ELF-1 (cell line): ENCODE measurements around the gene HSPBP1.

Source experiments
- DNase-seq: peaks from one replicate; pipeline ENCODE4 v3.0.0-alpha.2; 2016; ENCODE audit warnings: low read depth, low spot score

HSPBP1 gene

DNA sequence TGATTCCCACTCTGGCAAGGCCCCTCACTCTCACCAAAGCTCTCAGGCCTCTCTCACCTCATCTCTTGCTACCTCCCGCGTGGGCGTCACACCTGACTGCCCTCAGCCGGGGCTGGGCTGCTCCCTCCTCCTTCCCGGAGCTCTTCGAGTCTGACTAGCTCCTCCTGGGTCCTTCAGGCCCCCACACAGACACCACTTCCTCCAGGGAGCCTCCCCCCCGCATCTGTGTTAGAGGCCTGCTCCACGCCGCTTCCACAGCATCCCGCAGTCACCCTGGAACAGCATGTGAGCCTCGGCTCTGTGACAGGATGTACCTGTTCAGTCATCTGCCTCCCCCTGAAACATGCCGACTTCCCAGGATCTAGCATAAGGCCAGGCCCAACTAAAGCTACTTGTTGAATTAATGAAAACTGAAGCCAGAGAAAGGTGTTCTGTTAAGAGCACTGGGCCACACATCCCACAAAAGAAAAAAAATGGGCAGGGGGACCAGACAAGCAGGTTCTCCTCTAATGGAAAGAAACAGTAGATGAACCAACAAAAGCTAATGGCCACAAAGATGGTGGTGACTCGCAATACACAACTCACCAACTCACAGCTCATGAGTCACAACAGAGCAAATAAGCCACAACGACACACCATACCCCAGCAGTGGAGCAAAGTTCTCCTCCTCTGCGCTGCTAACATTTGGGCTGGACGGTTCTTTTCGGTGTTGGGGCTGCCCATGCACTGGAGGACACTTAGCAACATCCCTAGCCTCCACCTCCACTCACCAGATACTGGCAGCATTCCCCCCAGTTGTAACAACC lies 24.1 kb downstream of the HSPBP1 start:
- DNase-seq: no peak

DNA sequence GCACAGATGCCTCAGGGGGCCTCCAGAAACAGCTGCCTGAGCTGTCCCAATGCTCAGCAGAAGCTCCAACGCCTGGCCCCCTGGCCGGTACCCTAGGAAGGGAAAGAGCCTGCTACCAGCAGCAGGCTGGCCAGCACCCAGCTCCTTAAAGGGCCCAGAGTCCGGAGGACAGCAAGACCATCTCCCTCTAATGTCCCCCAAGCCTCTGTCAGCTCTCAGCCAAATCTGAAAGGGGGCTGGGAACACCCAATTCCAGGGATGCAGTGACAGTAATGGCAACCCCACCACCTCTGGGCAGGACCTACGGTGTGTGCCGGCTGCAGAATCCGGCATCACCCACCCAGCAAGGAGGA lies 25.3 kb downstream of the HSPBP1 start:
- DNase-seq: no peak

GRCh38 chr19:55253842-55254624 lies 25.9 kb downstream of the HSPBP1 start:
- DNase-seq: no peak

DNA sequence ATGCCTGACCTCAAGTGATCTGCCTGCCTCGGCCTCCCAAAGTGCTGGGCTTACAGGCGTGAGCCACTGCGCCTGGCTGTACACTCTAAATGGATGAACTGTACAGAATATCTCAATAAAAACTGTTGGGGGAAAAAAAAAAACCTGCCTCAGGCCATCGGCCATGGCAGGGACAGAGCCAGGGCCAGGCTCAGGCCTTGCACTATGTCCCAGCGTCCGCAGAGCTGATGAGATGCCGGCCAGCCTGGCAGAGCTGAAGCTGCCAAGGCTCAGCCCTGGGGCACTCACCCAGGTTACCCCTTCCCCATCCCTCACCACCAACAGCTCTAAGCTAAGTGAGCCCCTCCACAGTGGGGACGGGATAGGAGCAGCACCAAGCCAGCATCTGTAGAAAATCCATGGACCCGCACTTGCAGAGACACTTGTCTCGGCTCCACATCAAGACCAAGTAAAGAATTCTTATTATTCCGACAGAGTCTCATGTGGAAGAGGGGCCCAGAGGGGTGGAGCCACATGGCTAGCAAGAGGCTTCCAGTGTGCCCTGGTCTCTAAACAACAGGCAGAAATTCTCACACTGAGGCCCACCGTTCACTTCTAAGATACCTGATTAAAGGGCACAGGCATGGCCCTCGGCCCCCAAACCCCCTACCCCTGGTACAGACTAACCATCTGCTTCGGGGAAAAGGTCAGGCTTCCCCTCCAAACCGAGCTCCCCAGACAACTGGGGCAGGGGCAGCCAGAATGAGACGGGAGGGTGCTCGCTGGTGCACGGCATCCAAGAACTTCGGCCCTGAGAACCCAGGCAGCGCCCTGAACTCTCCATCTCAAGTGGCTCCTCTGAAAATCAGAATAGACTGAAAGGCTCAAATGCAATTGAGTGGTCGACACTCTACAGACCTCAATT lies 26.9 kb downstream of the HSPBP1 start:
- no peak for DNase-seq

GRCh38 chr19:55251341-55252081 lies 28.4 kb downstream of the HSPBP1 start:
- DNase-seq: no peak

GRCh38 chr19:55250262-55251036 lies 29.5 kb downstream of the HSPBP1 start:
- DNase-seq: no peak

DNA sequence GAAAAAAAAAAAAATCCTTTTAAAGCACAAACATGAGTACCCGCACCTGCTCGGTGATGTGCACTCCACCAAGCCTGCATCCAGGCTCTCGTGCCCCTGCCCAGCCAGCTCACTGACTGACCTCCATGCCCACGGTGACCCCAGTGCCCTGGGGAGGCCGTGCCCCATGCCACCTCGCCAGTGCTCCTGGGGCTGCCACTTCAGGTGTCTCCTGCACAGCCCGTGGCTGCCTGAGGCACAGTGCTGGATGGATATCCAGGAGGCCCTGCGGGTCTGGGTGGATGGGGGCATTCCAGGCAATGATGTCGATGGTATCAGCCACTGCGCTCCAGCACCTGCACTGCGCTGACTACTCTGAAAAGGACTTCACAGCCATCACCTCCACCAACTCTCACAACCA lies 30.1 kb downstream of the HSPBP1 start:
- no peak for DNase-seq

- no peak for DNase-seq
These were observed 31.2 kb downstream of the HSPBP1 start for GRCh38 chr19:55248704-55249103.

- DNase-seq: no peak
These were observed 31.7 kb downstream of the HSPBP1 start for GRCh38 chr19:55248166-55248675.

DNA sequence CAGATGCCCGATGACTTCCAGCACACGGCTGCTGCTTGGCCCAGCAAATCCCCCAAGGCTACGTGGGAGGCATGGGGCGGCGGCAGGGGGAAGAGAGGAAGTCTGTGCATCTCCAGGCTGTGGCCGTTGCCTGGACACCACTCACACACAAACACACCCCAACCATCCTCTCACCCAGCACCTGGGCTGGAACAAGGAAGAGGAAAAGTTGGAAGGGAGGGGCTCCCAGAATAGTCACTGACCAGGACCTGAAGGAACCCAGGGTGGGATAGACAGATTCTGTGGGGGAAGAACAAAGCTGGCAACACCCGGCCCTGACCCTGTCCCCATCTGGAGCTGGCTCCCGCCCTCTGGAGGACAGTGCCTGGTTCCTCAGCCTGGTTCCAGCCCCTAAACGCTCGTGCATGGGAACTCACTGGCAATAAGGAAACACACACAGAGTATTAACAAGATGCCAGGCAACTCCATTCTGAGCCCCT lies 32.2 kb downstream of the HSPBP1 start:
- no peak for DNase-seq

DNA sequence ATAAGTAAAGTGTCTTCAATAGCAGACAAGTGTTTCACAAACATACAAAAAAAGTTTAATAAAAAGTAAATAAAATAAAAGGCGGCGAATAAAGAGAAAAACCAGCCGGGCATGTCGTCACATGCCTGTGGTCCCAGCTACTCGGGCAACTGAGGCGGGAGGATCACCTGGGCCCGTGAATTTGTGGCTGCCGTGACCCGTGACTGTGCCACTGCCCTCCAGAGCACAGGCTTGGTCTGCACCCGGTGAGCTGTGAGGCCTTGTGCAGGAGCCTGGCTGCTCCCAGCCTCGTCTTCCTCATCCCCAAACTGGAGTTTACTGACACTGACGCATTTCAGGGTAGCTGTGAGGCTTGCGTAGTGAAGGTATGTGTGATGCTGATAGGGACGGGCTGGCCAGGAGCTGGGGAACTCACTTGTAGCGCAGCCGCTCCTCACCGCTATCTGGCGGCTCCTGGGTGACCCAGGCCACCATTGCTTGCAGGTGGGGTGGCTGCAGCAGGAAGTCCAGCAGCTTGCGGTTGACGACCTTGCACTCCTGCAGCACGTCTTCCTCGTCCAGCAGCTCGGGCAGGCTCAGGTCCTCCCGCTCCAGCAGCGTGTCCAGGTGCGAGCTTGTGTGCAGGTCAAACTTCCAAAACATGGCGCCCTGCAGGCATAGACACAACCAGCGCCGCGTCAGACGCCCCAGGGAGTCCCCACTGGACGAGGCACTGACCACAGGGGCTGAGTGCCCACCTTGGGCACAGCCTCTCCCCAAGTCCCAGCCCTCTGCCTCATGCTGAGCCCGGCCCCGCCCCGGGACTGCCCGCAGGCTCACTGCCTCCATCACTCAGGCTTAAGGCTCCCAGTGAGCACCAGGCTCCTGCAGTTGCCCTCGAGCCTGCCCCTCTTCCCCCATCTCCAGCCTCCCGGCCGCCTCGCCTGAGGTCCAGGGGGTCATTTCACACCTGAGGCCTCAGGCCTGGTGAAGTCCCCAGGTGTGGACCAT lies 33.2 kb downstream of the HSPBP1 start:
- no peak for DNase-seq

DNA sequence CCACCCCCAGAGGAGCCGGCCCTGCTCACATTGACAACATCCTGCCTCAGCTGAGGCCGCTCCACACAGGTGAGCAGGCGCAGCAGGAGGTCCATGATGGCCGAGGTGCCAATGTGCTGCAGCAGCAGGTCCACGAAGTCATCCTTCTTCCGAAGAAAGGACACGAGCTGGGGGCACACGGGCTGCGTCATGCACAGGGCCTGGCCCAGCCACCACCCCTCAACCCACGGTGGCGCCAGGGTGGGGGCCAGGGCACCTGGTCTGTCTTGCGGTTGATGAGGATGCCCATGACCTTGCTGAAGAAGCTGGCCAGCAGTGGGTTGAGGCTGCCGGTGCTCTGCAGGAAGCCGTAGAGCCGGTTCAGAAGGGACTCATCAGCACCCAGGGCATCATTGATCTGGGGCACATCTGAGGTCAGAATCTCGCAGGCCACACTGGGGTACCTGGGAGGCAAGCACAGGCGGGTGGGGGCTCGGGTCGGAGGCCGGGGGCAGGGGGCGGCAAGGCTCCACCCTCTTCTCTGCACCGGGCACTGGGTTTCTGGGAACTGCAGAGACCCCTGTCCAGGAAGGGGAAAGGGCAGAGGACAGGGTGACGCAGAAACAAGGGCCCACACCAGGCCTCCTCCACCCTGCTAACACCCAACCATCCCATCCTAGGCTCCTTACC lies 34.5 kb downstream of the HSPBP1 start:
- no peak for DNase-seq

DNA sequence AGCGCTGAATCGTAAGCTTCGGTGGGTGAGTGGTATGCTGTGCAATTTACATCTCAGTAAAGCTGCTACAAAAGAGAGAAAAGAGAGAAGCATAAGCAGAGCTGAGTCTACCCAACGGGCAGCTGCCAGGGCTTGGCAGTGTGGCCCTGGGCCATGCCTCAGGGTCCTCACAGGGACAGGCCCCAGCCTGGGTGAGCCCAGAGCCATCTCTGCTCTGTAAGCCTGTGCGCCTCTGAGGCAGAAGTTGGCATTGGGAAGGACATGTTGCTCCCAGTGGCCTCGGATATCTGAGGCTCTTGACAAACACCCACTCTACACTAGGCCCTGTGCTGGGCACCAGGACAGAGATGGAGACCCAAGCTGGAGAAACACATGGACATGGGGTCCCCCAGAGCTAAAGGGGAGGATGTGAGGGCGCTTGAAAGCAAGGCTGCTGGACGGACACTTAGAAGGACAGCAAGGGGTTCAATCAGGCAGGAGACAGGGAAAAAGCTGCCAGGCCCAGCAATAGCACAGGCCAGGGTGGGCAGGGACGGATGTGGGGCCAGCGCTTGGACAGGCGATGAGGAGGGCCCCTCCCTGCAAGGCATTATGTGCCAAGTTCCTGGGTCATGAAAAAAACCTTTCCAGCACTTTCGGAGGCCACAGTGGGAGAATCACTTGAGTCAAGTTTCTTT lies 35.8 kb downstream of the HSPBP1 start:
- no peak for DNase-seq

GRCh38 chr19:55242517-55242916 lies 37.4 kb downstream of the HSPBP1 start:
- no peak for DNase-seq

DNA sequence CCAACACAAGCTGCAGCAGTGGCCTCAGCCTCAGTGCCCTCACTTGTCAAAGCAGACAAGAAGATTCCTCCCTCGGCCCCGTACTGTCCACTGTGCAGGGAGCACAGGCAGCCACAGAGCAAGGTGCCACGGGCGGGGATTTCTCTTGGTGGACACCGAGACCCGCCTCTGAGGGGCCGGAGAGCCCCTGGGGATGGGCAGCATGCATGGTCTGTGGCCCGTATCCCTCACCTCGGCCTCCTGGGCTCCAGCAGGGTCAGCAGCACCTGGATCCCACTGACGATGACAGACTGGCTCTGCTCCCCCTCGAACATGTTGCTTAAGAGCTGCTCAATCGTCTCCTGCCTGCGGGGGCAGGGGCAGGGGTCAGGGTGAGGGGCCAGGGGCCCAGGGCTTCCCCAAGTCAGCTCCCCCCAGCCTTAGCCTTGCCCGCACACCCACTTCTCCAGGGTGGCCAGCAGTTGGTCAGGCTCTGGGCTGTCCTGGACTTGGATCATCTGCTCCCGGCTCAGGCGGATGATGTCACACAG lies 37.9 kb downstream of the HSPBP1 start:
- DNase-seq: no peak

DNA sequence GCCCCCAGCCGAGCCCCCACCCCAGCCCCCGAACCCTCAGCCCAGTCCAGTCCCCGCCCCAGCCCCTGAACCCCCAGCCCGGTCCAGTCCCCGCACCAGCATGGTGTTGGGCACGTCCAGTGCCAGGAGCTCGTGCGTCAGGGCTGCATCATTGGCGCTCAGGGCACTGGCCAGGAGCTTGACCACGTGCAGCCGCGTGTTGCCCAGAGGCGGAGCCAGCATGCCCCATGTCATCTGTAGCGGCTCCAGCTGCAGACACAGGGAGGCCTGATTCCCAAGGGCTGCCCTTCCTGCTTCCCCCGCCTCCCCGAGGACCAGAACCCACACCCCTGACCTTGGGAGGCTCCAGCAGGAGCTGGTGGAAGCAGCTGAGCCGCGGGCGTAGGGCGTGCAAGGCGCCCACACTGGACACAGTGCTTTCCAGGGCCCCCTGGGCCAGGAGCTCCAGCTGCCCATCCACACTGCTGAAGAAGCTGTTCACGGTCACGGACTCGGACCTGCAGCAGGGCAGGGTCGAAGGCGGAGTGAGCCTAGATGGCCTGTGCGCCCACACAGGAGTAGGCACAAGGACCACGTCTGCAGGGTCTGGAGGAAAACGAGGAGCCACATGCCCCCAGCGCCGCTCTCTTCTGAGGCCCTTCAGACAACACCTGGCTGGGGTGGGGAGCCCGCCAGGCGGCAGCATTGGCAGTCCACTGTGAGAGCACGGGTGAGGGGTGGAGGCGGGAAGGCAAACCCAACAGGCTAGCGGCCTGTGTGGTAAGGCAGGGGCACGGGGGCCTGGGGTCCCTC lies 38.6 kb downstream of the HSPBP1 start:
- DNase-seq: no peak

GRCh38 chr19:55240713-55241020 lies 39.2 kb downstream of the HSPBP1 start:
- DNase-seq: no peak
